GM19324 (cell line): ENCODE measurements around the gene PDE1C.
A peak's percentile ranks its signal among the peaks of the same experiment; 100 is the strongest.
"Not testable (repeated sequence)": the region's sequence is repeated elsewhere in the genome, so short reads cannot be mapped to it uniquely, and the experiment has no call there.

ENCODE experiments used
- ATAC-seq: cut with Tn5 transposase; IDR thresholded peaks from one replicate; pipeline ENCODE4 v1.9.1; 2021; ENCODE audit warnings: mild to moderate bottlenecking, moderate library complexity; ENCODE audit not compliant: unreplicated experiment, low FRiP score

The PDE1C gene

DNA sequence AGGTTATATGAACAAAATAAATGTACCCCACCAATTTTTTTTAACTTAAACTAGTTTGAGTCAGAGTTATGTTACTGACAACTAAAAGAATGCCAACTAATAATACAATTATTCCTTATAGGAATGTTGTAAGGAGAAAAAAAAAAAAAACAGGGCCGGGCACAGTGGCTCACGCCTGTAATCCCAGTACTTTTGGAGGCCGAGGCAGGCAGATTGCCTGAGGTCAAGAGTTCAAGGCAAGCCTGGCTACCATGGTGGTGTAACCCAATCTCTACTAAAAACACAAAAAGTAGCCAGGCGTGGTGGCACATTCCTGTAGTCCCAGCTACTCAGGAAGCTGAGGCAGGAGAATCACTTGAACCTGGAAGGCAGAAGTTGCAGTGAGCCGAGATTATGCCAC is 6.6 kb upstream of the PDE1C start:
- ATAC-seq: not testable (repeated sequence)

- ATAC-seq: no peak
These were observed 5.4 kb upstream of the PDE1C start for GRCh38 chr7:32075612-32076011.

DNA sequence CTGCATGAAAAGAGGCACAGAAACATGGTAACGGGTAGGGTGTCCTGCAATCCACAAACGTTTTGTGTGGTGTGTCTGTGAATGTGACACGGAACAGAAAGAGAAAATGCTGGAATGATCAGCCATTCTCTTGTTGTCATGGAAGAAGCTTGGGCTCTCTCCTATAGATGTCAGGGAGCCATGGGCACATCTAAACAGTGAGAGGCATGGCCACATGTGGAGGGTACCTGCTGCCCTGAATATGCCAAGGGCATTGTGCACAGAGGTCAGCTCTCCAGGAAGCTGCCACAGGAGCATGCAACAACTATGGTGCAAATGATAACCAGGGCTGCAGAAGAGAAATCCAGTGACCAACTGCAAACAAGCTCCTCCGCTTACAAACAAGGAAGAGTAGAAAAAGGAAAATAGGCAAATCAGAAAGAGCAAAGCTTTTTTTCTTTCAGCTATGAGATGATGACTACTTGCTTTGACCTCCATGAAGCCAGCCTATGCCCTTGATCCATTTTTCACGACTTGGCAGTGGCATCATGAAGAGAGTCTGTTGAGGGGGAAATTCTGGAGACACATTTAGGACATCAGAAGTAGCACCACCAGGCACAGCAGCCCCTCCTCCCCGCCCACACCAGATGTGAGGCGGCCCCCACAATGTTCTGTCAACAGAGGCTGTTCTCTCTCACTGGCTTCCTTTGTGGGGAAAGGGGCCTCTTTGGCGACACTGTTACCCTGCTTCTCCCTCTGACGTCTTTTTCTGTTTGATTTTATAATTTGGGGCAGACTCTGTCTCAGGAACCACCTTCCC is 4.8 kb upstream of the PDE1C start:
- no peak for ATAC-seq

DNA sequence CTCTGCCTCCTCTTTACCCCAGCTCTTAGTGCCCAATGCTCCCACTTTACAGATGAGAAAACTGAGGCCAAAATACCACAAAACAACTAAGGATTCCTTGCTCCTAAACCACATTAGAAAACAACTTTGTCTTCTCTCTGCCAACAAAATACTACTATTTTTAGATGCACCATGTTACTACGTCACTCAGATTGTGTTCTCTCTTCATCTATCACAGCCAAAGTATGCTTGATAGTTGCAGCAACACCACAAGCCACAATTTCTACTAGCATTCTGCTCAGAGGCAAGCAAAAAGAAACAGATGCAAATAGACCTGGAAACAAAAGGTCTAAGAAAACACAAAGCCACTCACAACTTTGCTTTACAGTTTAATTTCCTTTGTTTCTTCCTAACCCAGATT is 3.3 kb upstream of the PDE1C start:
- no peak for ATAC-seq

- no peak for ATAC-seq
These were observed 2.2 kb upstream of the PDE1C start for GRCh38 chr7:32072397-32072796.

DNA sequence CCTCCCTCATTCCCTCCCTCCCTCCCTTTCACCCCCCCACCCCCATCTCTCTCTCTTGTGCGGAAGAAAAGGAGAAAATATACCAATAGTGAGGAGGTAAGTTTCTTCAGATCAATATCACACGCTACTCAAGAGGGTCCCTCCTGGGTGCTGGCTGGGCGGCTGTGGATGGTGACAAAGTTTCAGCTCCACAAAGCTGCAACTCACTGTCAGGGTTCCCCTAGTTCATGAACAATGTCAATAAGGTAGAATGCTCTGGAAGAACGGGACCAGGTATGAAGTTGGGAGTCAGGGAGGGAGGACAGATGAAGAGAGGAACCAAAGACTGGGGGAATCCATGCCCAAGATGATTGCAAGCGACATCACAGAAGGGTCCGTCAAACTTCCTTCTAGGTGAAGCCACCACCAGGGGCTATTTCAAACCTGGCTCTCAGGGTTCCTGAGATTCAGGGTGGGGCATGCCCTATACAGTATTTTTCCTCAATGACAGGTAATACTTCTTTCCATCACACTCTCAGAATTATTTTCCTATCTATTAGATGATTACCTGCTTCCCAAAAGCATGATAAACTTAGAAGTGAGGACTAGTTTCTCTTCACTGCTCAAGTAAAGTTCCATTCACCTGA is 1.4 kb upstream of the PDE1C start:
- ATAC-seq: no peak

- no peak for ATAC-seq
These were observed 179 bp downstream of the PDE1C start for GRCh38 chr7:32070051-32070405.

GRCh38 chr7:32069116-32069650 is 1.0 kb downstream of the PDE1C start:
- no peak for ATAC-seq

GRCh38 chr7:32068411-32069101 is 1.7 kb downstream of the PDE1C start:
- ATAC-seq: peak; percentile 62

GRCh38 chr7:32066441-32066840 is 3.8 kb downstream of the PDE1C start:
- ATAC-seq: no peak

DNA sequence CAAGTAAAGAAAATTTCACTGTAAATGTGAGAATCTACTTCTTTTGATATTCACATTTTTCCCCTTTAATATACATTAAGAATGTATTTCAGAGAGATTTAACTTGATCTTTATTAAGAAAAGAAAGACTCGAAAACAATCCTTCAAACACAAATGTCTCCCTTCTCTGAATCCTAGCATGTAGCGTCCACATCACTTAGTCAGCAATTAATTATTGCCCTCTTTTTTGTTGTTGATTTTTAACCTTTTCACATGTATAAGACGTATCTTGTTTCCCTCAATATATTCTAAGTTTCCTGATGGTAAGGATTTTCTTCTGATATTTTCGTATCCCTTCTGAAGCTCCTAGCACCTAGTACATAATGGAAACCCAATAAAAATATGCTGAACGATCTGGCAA is 6.6 kb downstream of the PDE1C start:
- no peak for ATAC-seq

DNA sequence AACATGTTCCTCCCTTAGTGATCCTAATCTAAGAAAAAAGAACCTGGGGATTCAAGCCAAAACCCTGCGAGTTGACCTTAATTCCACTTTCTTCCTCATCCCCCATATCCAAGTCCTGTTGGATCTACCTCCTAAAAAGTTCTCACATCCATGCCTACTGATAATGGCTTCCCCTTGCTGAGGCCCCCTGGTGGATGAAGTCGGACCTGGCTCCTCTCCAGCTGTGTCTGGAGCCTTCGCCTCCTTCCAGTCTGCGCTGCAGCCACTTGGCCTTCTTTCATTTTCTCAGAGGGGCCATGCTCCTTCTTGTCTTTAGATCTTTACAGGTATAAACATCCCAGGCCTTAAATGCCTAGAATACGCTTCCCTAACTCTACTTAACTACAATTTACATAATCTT is 8.1 kb downstream of the PDE1C start:
- ATAC-seq: no peak

GRCh38 chr7:32061346-32061745 is 8.9 kb downstream of the PDE1C start:
- no peak for ATAC-seq

GRCh38 chr7:32059289-32060011 is 10.8 kb downstream of the PDE1C start:
- no peak for ATAC-seq

DNA sequence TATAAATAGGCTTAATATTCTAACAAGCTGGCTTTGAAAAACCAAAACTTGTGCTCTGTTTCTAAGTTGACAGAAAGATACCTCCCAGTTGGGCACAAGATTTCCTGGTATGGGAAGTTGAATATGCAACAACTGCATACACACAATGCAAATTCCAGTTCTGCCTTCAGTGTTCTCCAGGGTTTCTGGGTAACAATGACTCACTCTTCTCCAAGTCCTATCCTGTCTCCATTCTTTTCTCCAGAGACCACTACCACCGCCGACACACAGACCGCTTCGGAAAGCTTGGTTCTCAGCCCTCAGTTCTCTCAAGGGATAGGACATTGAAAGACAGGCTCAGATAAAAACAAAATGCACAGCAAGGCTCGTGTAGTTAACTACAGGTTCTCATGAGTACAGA is 12.2 kb downstream of the PDE1C start:
- no peak for ATAC-seq

DNA sequence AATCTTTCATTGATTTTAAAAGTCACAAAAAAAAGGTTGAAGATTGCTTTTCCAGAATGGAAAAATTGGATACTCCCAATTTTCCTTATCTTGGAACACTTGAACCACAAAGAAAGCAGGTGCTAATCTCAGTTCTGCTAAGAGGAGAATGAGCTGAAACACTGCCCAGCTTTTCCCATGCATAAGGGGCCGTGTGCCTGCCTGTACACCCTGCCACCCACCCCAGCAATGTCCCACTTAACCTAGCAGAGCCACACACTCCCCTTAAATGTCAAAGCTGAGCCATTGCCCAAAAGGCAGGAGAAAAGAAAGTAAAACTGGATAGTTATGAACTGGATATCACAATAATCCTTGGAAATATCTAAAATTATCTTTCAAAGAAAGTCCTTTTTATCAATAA is 13.4 kb downstream of the PDE1C start:
- ATAC-seq: no peak

DNA sequence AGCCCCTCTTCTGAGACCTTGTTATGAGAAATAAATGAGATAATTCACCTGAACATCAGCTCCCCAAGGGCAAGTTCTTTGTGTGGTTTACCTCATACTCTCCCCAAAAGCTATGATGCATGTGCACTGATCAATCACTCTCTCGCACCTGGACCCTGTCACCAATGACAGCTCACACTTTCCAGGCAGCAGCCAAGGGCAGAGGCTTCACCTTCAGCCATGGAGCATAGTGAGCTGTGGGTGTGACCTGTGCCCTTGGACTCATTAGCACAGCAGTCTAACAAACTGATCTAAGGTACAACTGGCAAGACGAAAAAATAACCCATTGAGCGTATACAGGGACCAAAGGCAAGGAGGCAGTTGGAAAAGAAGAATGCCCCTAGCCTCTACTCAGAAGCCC is 17.0 kb downstream of the PDE1C start:
- no peak for ATAC-seq

DNA sequence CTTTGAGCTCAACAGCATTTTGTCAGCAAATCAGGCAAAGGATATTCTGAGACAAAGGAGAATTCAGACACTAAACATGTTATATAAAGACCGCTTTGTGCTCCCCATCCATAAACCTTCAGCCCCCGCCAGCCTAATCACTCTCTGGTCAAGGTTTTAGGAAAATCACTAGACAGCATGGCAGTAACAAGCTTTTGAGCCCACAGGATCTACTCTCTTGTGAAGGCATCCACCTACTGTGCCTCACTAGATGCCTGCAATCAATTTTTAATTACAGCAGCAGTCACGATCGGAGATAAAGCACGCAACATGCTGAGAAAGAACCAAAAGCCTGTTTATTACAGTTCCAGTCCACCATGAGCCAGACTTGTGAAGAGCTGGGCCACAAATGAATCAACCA is 19.1 kb downstream of the PDE1C start:
- ATAC-seq: no peak

GRCh38 chr7:32049599-32049998 is 20.6 kb downstream of the PDE1C start:
- ATAC-seq: no peak

DNA sequence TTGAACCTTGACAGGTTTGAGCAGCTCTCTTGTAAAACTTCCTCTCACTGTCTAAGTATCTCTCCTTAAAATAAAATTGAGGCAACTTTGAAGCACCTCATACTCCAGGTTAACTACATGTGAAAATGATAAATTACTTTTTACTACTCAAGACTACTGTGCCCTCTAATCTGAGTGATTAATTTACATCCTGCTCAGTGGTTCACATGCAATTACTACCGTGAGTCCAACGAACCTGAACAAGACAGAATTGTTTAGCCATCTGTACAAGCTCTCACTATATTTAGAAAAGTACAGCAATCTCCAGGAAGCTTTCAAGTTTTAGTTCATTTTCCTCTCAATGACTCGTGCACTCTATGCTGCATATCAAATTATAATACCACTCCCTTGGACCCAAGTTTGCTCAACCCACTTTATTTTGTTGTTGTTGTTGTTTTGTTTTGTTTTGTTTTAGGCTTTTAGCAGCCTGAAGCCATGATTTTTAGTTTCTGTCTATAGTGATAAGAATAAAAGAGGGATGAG is 21.2 kb downstream of the PDE1C start:
- peak; percentile 67 for ATAC-seq

DNA sequence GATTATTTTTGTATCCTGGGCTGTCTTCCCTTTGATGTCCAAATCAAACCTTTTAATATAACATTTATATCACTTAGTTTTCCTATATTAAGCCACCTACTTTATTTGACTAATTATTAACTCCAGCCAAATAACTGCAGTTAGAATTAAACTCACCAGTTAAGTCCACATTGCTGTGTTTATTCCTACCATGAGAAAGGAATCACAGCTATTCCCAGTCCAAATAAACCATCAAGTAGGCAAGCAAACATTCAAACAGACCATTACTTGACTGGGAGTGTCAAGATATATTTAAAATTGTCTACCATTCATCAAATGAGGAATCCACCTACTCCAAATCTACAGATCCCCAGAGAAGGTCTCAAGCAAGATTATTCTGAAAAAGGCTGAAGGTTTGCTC is 22.4 kb downstream of the PDE1C start:
- ATAC-seq: no peak
